DMS53 treated with DMSO at 0.1 percent for 48 hours (cell line): ENCODE results near the gene CCDC73.
"Not testable (repeated sequence)": the region's sequence is repeated elsewhere in the genome, so short reads cannot be mapped to it uniquely, and the experiment has no call there.

Experiments used
- DNase-seq: peaks from one replicate; lab custom pipeline; 2025; ENCODE audit not compliant: unreplicated experiment; lab: John Stamatoyannopoulos, UW

Gene CCDC73

DNA sequence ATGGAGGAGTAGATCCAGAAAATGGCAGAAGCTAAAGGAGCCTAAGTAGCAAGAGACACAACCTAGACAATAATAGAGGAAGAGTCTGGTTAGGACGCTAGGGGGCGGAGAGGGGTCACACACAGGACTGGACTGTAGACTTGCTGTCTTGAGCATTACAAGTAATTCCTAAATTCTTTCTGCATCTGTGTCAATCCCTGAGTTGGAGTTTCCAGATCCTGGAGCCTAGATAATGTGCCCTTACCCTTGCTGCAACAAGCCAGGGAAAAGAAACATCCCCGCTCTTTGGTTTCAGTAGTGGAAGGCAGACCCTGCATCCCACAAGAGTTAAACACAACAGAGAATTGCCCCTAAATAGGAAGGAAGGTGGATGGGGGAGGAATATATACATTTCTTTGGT lies 14.9 kb upstream of the CCDC73 start:
- peak; percentile 22 for DNase-seq

DNA sequence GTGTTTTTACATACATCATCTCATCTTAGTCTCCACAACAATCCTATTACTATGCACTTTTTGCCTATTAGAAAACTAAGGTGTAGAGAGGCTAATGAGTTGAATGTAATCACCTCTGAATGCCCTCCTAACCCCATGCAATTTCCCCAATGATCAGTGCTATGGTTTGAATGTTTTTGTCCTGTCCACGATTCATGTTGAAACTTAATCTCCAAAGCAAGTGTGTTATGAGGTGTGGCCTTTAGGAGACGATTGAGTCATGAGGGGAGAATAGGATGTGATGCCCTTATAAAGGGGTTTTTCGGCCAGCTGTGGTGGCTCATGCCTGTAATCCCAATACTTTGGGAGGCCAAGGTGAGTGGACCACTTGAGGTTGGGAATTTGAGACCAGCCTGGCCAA lies 2.0 kb upstream of the CCDC73 start:
- no peak for DNase-seq

DNA sequence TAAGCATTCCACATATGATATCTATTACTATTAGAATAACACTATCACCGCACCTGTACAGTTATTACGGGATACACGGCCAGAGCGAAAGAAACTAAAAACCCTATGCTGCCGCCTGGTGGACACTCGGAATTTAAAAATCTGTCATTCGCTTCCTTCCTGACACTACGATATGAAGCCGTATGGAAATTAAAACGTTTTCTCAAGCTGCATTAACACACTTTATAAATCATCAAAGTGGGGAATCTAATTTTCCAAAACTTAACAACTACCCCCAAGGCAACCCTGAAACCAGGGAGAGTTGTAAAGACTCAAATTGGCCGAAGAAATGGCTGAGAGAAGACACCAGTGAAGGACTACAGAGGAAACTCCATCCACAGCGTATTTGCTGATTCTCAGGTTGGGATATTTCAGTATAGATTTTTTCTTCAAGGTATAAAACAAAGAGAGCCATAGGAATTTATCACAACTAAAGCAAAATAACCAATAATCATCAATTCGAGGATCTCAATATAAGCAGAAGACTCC lies 1.4 kb downstream of the CCDC73 start:
- DNase-seq: peak; percentile 17

DNA sequence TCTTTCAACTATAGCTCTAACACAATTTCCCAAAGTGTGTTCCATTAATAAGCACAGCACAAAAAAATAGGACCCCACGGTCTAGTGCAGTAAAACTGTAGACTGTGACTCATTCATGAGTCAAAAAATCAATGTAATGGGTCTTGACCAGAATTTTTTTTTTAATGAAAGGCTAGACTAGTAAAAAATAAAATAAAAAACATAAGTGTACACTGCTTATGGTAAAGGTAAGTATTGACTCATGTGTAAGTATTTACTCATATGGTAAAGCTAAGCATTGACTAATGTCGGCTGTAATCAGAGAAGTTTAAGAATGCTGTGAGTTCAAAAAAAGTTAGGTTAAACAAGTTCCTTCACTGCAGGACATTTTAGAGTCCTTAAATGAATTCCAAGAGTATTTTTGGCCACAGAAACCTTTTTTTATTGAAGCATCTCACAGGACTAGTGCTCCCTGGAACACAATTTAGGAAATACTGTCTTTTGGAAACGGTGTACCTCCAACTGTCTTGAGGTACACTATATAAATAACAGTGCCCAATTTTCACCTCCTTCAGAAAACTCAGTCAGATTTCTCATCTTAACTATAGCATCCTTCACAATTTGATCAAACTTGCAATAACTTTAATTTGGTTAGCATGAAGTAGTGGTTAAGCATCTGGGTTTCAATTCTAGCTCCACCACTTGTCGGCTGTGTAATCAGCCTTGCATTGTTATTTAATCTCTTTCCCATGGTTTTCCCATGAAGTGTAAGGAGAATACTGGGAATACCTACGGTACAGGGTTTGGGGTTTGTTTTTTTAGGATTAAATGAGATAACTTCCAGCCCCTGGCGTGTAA lies 2.1 kb downstream of the CCDC73 start:
- no peak for DNase-seq

DNA sequence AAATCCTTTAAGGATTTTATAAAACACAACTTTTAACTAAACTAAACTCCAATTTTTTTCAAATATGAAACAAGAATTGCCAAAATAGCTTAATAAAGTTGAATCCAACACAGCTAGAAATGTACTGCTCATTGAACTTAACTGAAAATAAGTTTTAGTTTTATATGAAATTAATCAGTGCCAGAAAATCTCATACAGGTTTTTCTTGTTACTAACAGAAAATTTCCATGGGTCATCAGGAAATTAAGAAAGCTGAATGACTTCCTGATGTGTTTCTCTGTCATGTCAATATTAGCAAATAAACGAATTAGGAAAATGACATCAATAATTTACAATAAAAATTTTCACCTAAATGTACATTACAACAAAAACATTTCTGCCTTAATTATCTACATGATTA lies 3.5 kb downstream of the CCDC73 start:
- DNase-seq: no peak

DNA sequence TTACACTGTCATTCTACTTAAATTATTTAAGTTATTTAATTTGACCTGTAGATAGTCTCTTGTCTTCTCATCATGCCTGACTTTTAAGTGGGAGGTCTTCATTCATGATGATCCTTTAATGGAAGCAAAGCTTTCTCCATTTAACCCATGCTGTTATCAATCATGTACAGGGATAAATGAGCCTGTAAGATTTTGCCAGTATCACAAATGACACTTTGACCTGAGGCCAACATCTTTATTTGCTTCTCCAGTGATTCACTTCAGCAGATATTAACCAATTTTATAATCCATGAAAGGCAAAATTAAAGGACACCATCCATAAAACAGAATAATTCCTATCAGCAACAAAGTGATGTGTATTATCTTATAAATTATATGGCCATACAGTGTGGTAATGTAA lies 7.7 kb downstream of the CCDC73 start:
- DNase-seq: no peak

DNA sequence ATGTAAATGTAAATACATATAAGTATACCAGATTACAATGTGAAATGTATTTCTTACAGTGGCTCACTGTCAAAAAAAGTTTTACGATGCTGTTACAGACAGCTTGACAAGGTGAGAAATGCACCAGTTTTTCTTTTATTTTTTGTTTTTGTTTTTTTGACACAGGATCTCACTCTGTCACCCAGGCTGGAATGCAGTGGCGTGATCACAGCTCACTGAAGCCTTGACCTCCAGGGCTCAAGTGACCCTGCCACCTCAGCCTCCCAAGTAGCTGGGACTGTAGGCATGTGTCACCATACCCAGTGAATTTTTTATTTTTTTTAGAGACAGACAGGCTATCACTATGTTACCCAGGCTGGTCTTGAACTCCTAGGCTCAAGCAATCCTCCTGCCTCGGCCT lies 9.2 kb downstream of the CCDC73 start:
- DNase-seq: no peak

DNA sequence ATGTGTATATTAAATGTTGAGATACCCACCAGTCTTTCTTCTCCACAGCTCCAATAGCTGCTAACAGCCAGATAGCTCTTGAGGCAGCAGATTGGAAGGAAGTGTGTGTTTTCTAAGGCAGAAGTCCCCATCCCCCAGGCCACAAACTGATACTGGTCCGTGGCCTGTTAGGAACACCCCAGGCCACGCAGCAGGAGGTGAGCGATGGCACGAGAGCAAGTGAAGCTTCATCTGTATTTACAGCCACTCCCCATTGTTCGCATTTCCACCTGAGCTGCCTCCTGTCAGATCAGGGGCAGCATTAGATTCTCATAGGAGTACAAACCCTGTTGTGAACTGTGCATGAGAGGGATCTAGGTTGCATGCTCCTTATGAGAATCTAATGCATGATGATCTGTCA lies 12.7 kb downstream of the CCDC73 start:
- no peak for DNase-seq

DNA sequence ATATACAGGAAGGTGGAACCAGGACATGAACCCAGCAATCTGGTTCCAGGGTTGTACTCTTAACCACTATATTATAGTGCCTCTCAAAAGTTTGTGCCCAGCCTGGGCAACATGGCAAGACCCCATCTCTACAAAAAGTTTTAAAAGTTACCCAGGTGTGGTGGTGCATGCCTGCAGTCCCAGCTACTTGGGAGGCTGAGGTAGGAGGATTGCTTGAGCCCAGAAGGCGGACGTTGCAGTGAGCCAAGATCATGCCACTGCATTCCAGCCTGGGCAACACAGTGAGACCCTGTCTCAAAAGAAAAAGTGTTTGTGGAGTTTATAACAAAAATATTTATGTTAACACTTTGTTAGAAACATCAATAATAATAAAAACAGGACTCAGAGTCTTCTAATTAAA lies 13.6 kb downstream of the CCDC73 start:
- DNase-seq: not testable (repeated sequence)

DNA sequence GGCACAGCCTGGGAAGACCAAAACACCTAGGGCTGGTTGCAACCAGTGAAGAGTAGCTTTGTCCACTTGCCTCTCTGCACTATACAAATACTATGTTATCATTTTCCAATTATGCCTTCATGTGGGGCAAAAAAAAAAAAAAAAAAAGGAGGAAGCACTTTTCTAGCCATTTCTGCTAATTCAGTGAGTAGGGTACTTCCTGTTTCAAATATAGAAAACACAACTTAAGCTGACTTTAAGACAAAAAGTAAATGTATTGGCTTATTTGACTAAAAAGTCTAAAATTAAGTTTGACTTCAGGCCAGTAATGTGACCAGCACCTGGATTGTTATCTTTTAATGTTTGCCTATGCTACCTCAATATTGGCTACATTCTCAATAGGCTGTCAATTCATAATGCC lies 15.3 kb downstream of the CCDC73 start:
- no peak for DNase-seq

DNA sequence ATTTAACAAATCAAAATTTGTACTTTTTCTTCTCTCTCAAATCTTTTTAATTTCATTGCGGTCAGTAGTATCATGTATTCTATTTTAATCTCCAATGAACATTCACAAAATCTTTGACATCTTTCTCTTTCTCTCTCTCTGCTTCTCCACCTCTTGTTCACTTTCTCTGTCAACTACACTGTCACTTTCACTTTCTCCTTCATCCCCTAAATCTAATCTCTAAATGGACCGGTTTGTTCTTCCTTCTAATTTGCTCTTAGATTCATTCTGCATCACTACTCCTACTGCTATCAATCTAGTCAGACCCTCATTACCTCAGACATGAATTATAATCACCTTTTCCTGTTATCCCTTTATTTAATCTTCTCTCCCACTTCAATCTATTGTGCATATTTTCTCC lies 18.6 kb downstream of the CCDC73 start:
- no peak for DNase-seq

DNA sequence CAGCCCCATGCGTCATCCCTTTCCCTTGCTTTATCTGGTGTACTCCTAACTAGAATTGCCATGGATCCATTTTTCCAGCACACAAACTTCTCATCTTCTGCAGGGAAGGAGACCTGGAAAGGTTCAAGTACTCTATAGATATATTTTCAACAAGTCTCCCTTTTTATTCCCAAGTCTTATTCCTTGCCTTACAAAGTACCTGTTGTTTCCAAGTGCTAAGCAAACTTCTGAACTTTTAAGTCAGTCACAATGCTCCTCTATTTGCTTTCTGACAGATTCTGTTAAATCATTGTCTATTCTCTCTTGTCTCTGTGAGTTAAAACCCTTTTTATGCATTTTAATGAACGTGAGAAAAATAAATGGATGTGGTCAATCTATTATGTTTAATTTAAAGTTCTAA lies 20.4 kb downstream of the CCDC73 start:
- no peak for DNase-seq

DNA sequence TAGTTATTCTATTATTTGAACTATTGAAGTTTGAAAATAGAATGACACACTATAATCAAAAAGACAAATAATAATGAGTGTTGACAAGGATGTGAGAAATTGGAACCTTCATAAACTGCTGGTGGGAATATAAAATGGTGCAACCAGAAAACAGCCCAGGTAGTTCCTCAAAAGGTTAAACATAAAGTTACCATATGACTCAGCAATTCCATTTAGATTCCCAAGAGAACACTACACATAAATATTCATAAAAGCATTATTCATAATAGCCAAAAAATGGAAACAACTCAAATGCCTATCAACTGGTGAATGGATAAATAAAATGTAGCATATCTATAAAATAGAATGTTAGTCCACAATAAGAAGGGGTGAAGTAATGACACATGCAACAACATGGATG lies 21.7 kb downstream of the CCDC73 start:
- no peak for DNase-seq

DNA sequence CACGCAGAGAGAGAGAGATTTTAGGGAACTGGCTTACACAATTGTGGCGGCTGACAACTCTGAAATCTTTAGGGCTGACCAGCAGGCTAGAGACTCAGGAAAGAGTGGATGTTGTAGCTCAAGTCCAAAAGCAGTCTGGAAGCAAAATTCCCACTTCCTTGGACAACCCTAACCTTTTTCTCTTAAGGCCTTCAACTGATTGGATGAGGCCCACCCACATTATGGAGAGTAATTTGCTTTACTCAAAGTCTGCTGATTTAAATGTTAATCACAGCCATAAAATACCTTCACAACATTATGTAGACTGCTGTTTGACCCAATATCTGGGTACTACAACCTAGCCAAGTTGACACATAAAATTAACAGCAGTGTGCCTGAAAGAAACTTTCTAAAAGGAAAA lies 32.7 kb downstream of the CCDC73 start:
- DNase-seq: not testable (repeated sequence)

DNA sequence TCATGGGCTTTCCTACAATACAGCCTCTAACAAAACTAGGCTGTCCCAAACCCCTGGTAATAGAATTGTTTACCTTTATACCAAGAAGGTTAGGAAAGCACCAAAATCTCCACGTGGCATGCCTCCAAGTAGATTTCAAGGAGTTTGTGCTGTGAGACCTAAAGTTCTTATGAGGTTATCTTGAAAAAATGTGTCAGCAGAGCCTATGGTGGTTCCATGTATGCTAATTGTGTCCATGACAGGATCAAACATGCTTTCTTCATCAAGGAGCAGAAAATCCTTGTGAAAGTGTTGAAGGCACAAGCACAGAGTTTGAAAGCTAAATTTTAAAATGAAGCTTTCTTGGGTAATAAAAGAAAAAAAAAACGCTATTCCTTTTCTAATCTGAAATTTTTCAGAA lies 36.2 kb downstream of the CCDC73 start:
- DNase-seq: no peak

DNA sequence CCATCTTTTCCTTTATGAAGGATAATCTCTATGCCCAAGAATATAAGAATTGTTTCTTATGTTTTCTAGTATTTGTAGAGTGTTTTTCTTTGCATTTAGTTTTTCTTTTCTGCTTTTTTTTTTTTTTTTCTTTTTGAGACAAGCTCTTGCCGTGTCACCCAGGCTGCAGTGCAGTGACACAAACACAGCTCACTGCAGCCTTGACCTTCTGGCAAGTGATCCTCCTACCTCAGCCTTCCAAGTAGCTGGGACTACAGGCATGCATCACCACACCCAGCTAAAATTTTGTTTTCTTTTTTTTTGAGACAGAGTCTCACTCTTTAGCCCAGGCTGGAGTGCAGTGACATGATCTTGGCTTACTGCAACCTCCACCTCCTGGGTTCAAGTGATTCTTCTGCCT lies 41.3 kb downstream of the CCDC73 start:
- DNase-seq: not testable (repeated sequence)

DNA sequence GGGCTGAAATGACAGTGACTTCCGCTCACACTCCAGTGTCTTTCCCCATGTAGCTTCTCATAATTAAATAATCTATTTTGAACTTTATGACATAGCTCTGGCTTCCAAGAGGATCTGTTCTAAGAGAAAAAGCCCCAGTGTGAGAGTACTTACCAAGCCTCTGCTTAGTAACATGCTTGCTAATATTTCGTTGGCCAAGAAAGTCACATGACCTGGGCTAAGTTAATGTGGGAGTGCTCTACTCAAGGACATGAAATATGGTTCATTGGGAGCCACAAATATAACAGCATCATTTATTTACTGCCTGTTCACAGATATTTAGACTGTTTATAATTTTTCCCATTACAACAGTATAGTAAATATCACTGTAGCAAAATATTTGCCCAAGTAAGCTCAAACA lies 42.5 kb downstream of the CCDC73 start:
- DNase-seq: no peak

DNA sequence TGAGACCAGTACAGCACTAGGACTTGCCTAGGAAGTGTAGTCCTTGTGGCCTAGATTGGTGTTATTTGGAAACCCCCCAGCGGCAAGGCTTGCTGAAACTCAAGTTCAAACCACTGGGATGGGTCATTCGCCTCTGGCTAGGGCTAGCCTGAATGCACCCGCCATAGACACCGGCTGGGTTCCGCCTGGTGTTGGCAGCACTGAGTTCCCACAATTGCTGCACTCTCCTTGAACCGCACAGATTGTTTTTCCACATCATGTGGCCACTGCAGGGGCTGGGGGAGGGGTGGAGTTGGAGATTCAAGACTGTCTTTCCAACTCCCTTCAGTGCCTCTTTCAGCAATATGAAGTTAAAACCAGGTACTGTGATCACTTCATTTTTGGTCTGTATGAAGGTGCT lies 43.1 kb downstream of the CCDC73 start:
- DNase-seq: no peak

DNA sequence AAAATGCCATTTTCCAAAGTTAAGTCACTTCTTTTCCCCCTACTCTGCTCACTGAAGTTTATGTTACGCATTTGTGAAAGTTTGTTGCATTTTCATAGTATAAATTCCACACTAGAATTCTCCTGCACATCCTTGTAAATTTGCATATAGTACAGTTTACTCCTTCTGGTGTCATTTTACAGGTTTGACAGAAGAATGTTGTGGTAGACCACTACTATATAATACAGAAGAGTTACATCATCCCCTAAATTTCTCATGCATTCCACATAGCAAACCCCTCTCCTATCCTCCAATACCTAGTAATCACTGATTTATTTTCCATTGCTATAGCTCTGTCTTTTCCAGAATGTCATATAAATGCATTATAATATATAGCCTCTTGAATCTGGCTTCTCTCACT lies 64.5 kb downstream of the CCDC73 start:
- no peak for DNase-seq

DNA sequence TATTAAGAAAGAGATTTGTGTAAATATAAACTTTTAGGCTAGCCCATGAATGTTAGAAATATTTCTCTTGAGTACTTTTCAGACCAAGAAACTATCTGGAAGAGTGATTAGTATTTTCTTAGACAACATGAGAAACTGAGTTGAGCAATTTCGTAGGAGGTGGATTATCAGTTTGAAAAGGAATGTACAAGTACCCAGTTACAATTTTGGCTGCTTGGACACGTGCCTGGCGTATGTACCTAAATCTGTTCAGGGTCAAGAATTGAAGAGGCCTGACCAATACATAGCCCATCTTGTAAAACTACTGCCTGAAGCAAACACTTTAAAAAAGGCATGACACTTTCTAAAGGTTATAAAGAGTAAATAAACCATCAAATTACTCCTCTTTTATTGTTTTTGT lies 71.1 kb downstream of the CCDC73 start:
- DNase-seq: no peak

DNA sequence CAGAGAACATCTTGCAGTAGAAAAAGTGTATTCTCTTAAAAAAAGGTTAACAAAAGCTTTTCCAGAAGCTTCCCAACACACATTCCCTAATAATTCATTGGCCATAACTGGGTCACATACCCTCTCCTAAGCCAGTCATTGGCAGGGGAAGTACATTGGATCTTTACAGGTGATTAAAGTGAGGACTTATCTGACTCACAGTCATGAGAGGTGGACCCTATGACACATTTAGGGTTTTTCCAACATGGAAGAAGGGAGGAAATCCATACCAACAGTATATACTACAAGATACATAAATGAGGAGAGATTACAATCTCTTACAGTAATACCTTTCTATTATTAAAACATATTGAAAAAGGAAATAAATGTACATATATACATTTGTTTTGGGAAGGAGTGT lies 72.2 kb downstream of the CCDC73 start:
- DNase-seq: no peak

DNA sequence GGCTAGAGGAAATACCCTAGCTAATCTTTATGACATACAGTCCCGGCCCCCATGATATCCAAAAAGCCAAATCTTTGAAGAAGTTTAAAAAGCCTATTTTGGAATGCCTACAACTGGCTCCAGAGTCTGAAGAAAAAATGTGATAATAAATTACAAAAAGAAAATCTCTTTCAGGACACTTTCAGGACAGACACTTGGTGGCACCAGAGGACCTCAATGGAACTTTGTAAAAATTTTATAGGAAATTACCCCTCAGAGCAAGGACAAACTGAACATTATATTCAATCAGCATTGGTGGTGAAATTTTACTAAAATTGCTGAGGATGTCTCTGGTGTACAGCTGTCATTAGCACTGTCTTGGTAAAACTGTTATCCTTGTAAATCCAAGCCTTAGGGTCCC lies 81.0 kb downstream of the CCDC73 start:
- no peak for DNase-seq

DNA sequence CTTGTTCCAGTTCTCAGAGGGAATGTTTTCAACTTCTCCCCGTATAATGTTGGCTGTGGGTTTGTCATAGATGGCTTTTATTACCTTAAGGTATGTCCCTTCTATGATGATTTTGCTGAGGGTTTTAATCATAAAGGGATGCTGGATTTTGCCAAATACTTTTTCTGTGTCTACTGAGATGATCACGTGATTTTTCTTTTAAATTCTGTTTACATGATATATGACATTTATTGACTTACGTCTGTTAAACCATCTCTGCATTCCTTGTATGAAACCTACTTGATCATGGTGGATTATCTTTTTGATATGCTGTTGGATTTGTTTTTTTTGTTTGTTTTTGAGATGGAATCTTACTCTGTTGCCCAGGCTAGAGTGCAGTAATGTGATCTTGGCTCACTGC lies 85.5 kb downstream of the CCDC73 start:
- not testable (repeated sequence) for DNase-seq
